SK-N-SH treated with all-trans-retinoic acid at 6 μM for 48 hours (cell line): ENCODE measurements around the gene LIMS4.
"Not testable (repeated sequence)": the region's sequence is repeated elsewhere in the genome, so short reads cannot be mapped to it uniquely, and the experiment has no call there.

Experiments used
- BACH2 ChIP-seq: fragments of 250-450 bp; sonication (Bioruptor Pico); IDR thresholded peaks from 2 replicates; pipeline ENCODE4 v1.9.0; 2021; ENCODE audit warnings: mild to moderate bottlenecking, borderline replicate concordance
- CREB5 ChIP-seq: fragments of 250-450 bp; sonication (Bioruptor Pico); IDR thresholded peaks from 2 replicates; pipeline ENCODE4 v1.5.1; 2020; ENCODE audit warnings: low read depth, mild to moderate bottlenecking, moderate library complexity
- OSR1 ChIP-seq: fragments of 250-450 bp; sonication (Bioruptor Pico); IDR thresholded peaks from 2 replicates; pipeline ENCODE4 v1.8.0; 2022; ENCODE audit warnings: moderate library complexity, mild to moderate bottlenecking, inconsistent platforms
- PPARA ChIP-seq: fragments of 250-450 bp; sonication (Bioruptor Pico); IDR thresholded peaks from 2 replicates; pipeline ENCODE4 v1.5.0; 2020; ENCODE audit warnings: mild to moderate bottlenecking, borderline replicate concordance
- RARB ChIP-seq: fragments of 250-450 bp; sonication (Bioruptor Pico); IDR thresholded peaks from 2 replicates; pipeline ENCODE4 v1.8.0; 2021; ENCODE audit warnings: mild to moderate bottlenecking, moderate library complexity
- ZFP30 ChIP-seq: fragments of 450-650 bp; formaldehyde crosslinking; IDR thresholded peaks from 2 replicates; pipeline ENCODE4 v1.5.0; 2022; ENCODE audit warnings: mild to moderate bottlenecking, moderate library complexity
- ZNF565 ChIP-seq: fragments of 450-650 bp; formaldehyde crosslinking; conservative IDR thresholded peaks from 2 replicates; pipeline ENCODE4 v1.5.0; 2020; ENCODE audit warnings: low read depth, mild to moderate bottlenecking, moderate library complexity
- TF ChIP-seq, protein P1 (sequence below): fragments of 250-450 bp; sonication (Bioruptor Pico); IDR thresholded peaks from 2 replicates; pipeline ENCODE4 v1.8.0; 2020; ENCODE audit warnings: mild to moderate bottlenecking, moderate library complexity, borderline replicate concordance
- TF ChIP-seq, protein P2 (sequence below): fragments of 250-450 bp; sonication (Bioruptor Pico); IDR thresholded peaks from 2 replicates; pipeline ENCODE4 v1.5.0; 2020; ENCODE audit warnings: mild to moderate bottlenecking, moderate library complexity
- TF ChIP-seq, protein P3 (sequence below): fragments of 250-450 bp; sonication (Bioruptor Pico); IDR thresholded peaks from 2 replicates; pipeline ENCODE4 v1.5.1; 2021; ENCODE audit warnings: mild to moderate bottlenecking, moderate library complexity

DNA sequence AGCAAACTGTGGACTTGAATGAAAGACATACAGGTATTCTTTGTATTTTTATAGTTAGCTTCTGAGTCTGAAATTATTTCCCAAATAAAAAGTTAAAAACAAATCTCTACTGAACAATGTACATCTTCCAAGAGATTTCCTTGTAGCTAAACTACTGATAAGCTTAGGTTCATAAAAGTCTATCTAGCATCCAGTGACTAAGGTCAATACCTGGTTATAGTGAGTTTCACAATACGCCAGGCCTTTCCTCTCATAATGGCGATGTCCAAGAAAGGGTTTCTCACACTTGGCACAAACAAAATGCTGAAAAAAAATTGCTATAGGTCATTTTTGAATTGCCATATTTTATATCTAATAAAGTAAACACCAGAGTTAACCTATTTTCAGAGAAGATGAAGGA lies 21.7 kb downstream of the LIMS4 start:
- TF ChIP-seq, protein P1, sequence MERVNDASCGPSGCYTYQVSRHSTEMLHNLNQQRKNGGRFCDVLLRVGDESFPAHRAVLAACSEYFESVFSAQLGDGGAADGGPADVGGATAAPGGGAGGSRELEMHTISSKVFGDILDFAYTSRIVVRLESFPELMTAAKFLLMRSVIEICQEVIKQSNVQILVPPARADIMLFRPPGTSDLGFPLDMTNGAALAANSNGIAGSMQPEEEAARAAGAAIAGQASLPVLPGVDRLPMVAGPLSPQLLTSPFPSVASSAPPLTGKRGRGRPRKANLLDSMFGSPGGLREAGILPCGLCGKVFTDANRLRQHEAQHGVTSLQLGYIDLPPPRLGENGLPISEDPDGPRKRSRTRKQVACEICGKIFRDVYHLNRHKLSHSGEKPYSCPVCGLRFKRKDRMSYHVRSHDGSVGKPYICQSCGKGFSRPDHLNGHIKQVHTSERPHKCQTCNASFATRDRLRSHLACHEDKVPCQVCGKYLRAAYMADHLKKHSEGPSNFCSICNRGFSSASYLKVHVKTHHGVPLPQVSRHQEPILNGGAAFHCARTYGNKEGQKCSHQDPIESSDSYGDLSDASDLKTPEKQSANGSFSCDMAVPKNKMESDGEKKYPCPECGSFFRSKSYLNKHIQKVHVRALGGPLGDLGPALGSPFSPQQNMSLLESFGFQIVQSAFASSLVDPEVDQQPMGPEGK (CRISPR knock-in tag) = not testable (repeated sequence)
- TF ChIP-seq, protein P2, sequence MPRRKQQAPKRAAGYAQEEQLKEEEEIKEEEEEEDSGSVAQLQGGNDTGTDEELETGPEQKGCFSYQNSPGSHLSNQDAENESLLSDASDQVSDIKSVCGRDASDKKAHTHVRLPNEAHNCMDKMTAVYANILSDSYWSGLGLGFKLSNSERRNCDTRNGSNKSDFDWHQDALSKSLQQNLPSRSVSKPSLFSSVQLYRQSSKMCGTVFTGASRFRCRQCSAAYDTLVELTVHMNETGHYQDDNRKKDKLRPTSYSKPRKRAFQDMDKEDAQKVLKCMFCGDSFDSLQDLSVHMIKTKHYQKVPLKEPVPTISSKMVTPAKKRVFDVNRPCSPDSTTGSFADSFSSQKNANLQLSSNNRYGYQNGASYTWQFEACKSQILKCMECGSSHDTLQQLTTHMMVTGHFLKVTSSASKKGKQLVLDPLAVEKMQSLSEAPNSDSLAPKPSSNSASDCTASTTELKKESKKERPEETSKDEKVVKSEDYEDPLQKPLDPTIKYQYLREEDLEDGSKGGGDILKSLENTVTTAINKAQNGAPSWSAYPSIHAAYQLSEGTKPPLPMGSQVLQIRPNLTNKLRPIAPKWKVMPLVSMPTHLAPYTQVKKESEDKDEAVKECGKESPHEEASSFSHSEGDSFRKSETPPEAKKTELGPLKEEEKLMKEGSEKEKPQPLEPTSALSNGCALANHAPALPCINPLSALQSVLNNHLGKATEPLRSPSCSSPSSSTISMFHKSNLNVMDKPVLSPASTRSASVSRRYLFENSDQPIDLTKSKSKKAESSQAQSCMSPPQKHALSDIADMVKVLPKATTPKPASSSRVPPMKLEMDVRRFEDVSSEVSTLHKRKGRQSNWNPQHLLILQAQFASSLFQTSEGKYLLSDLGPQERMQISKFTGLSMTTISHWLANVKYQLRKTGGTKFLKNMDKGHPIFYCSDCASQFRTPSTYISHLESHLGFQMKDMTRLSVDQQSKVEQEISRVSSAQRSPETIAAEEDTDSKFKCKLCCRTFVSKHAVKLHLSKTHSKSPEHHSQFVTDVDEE (CRISPR knock-in tag) = not testable (repeated sequence)
- not testable (repeated sequence) for TF ChIP-seq PPARA (CRISPR knock-in tag); ZFP30 (CRISPR knock-in tag); RARB (CRISPR knock-in tag); CREB5; BACH2 (CRISPR knock-in tag); ZNF565 (CRISPR knock-in tag); OSR1 (CRISPR knock-in tag)
- TF ChIP-seq, protein P3, sequence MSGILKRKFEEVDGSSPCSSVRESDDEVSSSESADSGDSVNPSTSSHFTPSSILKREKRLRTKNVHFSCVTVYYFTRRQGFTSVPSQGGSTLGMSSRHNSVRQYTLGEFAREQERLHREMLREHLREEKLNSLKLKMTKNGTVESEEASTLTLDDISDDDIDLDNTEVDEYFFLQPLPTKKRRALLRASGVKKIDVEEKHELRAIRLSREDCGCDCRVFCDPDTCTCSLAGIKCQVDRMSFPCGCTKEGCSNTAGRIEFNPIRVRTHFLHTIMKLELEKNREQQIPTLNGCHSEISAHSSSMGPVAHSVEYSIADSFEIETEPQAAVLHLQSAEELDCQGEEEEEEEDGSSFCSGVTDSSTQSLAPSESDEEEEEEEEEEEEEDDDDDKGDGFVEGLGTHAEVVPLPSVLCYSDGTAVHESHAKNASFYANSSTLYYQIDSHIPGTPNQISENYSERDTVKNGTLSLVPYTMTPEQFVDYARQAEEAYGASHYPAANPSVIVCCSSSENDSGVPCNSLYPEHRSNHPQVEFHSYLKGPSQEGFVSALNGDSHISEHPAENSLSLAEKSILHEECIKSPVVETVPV (CRISPR knock-in tag) = not testable (repeated sequence)
